Stimulated activated CD8-positive, alpha-beta memory T cell treated with anti-CD3 and anti-CD28 coated beads, Interleukin-7, amount 100 ng/mL, for 1 hour (primary cell): ENCODE measurements around the gene TAAR9.

ENCODE experiments used
- DNase-seq, 2 donors: peaks; one replicate each; pipeline ENCODE4 v3.0.0-alpha.2; 2020; ENCODE audit warnings: low read depth in 2 of 2

Gene TAAR9

DNA sequence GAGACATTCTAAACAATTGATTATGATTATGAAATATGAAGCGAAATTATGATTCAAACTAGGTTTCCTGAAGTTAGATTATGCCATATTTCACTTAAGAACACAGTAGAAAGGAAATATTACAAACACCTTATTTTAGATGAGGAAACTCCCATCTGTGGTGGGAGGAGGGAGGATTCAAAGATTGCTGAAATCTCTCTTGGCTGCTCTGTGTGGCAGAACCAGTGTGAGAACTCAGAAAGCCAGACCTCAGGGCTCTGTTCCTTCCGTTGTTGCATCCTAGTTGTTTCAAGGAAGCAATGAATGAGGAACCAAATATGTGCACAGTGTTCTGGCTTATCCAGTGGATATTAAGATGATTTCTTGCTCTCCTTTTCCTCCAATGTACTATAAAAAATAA, 49.3 kb downstream of the TAAR9 start:
- no peak for DNase-seq
